ENCODE results near the gene COL4A6. TPM values are rescaled to one million over a fixed set of nuclear protein-coding genes. Genes with fewer than 3 reads are reported as not detected.

Gene COL4A6
- total and polyA plus RNA-seq, 2 of the 8 experiments (the other 6 are each of a cell fraction or from before 2014, with no cell fraction given): 5.9 to 11.8 TPM

DNA sequence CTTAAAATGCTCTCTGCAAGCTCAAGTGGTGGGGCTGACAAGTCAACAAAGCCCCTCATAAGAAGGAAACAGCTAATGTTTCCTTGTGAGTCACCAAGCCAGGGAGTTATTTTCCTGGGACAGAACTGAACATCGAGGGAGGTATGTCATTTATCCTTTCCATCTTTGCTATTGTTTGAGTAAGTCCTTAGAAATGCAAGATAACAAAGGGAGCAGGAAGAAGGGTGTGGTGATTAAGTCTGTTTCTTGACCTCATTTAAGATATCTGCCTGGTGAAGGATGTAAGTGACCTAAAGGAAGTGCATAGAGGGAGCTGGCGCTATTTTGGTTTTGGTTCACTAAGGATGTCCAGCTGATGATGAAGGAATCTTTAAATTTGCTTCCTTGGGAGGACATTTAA lies 306.8 kb downstream of the COL4A6 start:
- no peak for FAIRE-seq
- Histone ChIP-seq H3K23ac (ENCODE audit: insufficient read length) (no peak overlapping the region), H3K9me3 (ENCODE audit: insufficient read depth in 2 of 2, low read depth in 1 of 2, low read length in 1 of 2) (no peaks in the 10 kb centered on the region), H2AK5ac (ENCODE audit: low read depth, low read length) (no peak overlapping the region), H4K91ac (replicated peaks; ENCODE audit: insufficient read length, low read length) (no peak overlapping the region), H3K4me2 (ENCODE audit: insufficient read depth in 1 of 2, low read depth in 2 of 2, low read length in 2 of 2) (no peak overlapping the region), H3K23me2 (ENCODE audit: low read depth, low read length) (no peaks in the 10 kb centered on the region), H2BK20ac (ENCODE audit: low read length) (no peak overlapping the region), H3K79me1 (ENCODE audit: low read depth, low read length) (no peaks in the 10 kb centered on the region), H3K27ac (ENCODE audit: low read depth, low read length) (no peak overlapping the region), H2BK120ac (replicated peaks; ENCODE audit: low read depth, low read length) (no peak overlapping the region), H3K4me3 (ENCODE audit: extremely low read depth in 1 of 4, insufficient read depth in 2 of 4, low read depth in 3 of 4, low read length in 4 of 4) (no peak overlapping the region), H3K18ac (ENCODE audit: extremely low read depth, low read length) (no peak overlapping the region), H3K14ac (ENCODE audit: insufficient read length) (no peak overlapping the region), H2AFZ (ENCODE audit: low read length) (no peak overlapping the region), H3K36me3 (ENCODE audit: control insufficient read depth in 2 of 4, insufficient read depth in 4 of 4, low read length in 3 of 4) (no peaks in the 10 kb centered on the region), H2BK12ac (ENCODE audit: low read depth, low read length) (no peak overlapping the region), H3K56ac (replicated peaks; ENCODE audit: insufficient read length, low read depth, low read length) (no peak overlapping the region), H4K8ac (ENCODE audit: extremely low read depth, insufficient read depth, low read length) (no peak overlapping the region), H4K5ac (ENCODE audit: insufficient read length, low read depth, low read length) (no peak overlapping the region), H2BK5ac (ENCODE audit: low read depth, low read length) (no peak overlapping the region), H3K27me3 (replicated peaks in 1 of 4; ENCODE audit: control insufficient read depth in 3 of 4, extremely low read depth in 1 of 4, insufficient read depth in 3 of 4, low read length in 3 of 4) (no peaks in the 10 kb centered on the region), H3K4ac (replicated peaks; ENCODE audit: insufficient read length, low read depth, low read length) (no peak overlapping the region), H2BK15ac (ENCODE audit: low read length) (no peak overlapping the region), H4K20me1 (replicated peaks in 1 of 2; ENCODE audit: control insufficient read depth in 1 of 2, insufficient read depth in 2 of 2, low read length in 2 of 2) (no peaks in the 10 kb centered on the region), H3K9ac (replicated peaks in 1 of 4; ENCODE audit: extremely low read depth in 1 of 4, low read depth in 3 of 4, low read length in 3 of 4) (no peak overlapping the region), H3K79me2 (ENCODE audit: control insufficient read depth in 1 of 2, insufficient read depth in 2 of 2, low read length in 2 of 2) (no peaks in the 10 kb centered on the region), H3K4me1 (replicated peaks in 1 of 4; ENCODE audit: control insufficient read depth in 3 of 4, insufficient read depth in 4 of 4, low read length in 3 of 4) (peaks cover 0 to 3% (median 0%) of the 10 kb centered on the region in 4 experiments; a peak in 1 of 7 replicates)
- POLR2A ChIA-PET (ENCODE audit: partially characterized antibody): no interaction called here
- CTCF ChIA-PET (ENCODE audit: partially characterized antibody): interaction anchor here (0.6 to 1.0 kb wide), 3 partner anchors 9 to 735 kb away, joined by 3 to 5 read pairs (median 4); no protein-coding TSS in a partner anchor
- no peak for DNase-seq (ENCODE audit: low read depth in 1 of 2, low spot score in 2 of 2)
- no peak for TF ChIP-seq SAP30 (IDR thresholded peaks at IDR 0.05; ENCODE audit: insufficient read depth, insufficient replicate concordance, low read length)
- no peak for TF ChIP-seq PHF8 (conservative IDR thresholded peaks at IDR 0.05; ENCODE audit: low read depth, low read length)
- TF ChIP-seq SUZ12 (IDR thresholded peaks at IDR 0.05; ENCODE audit: low read length): no peak
- no peak for TF ChIP-seq POU5F1 (IDR thresholded peaks at IDR 0.05; ENCODE audit: low read depth, low read length)
- TF ChIP-seq SP2 (IDR thresholded peaks at IDR 0.05; ENCODE audit: low read length): no peak
- TF ChIP-seq SP1 (IDR thresholded peaks at IDR 0.05; ENCODE audit: low read depth, low read length): no peak
- no peak for TF ChIP-seq SIRT6 (IDR thresholded peaks at IDR 0.05; ENCODE audit: low read length)
- WGBS, 2 experiments (ENCODE audit: extremely low coverage in 1 of 2, insufficient coverage in 1 of 2, insufficient read length in 1 of 2, insufficient replicate concordance in 2 of 2, low coverage in 1 of 2, low lambda C conversion rate in 2 of 2, missing lambda C conversion rate in 1 of 2): 83% methylated on average over 2 of the region's 2 CpGs; no CpG with 5 or more reads in 1 of the 2 experiments

All from H1 (cell line).